ENCODE data around the gene TEAD3. TPM values are rescaled to one million over a fixed set of nuclear protein-coding genes. Genes with fewer than 3 reads are reported as not detected.
A peak's percentile ranks its signal among the peaks of the same experiment; 100 is the strongest.

Gene TEAD3
- total and polyA plus RNA-seq, 4 donors, result 16.7 to 78.0 (median 48.9) TPM

- Histone ChIP-seq H3K9me3 (ENCODE audit: control insufficient read depth, low read length) (no peaks in the 10 kb centered on the region), H3K27me3 (ENCODE audit: control insufficient read depth in 1 of 2, insufficient read depth in 2 of 2, low read length in 1 of 2) (no peaks in the 10 kb centered on the region), H3K4me1 (ENCODE audit: control insufficient read depth in 1 of 2, insufficient read depth in 2 of 2, low read length in 2 of 2) (no peaks in the 10 kb centered on the region), H3K27ac (ENCODE audit: low read depth in 1 of 2, low read length in 2 of 2) (peak overlapping the region; percentile 91 to 92), H3K36me3 (ENCODE audit: control insufficient read depth in 1 of 2, insufficient read depth in 2 of 2, low read length in 1 of 2) (no peaks in the 10 kb centered on the region), H3K4me3 (ENCODE audit: low read length in 2 of 2) (no peak overlapping the region)
- intact Hi-C loops (cut with DNase I), result no loop called here
- 19 to 31% methylated on average over 8 of the region's 8 CpGs for WGBS, 2 donors
- DNase-seq (no peak), ATAC-seq (ENCODE audit: low FRiP score) (no peak)
Measured at GRCh38 chr6:35490821-35491557, 5.9 kb downstream of the TEAD3 start.

- no peaks in the 10 kb centered on the region for H3K9me3 ChIP-seq (ENCODE audit: control insufficient read depth, low read length)
- H3K4me3 ChIP-seq (ENCODE audit: low read length in 2 of 2), result no peak overlapping the region
- peaks cover 0 to 3% of the 10 kb centered on the region in 2 donors for H3K4me1 ChIP-seq (ENCODE audit: control insufficient read depth in 1 of 2, insufficient read depth in 2 of 2, low read length in 2 of 2)
- intact Hi-C loops (cut with DNase I), result no loop called here
- H3K27ac ChIP-seq (ENCODE audit: low read depth in 1 of 2, low read length in 2 of 2), result peak overlapping the region; percentile 91 to 93
- H3K27me3 ChIP-seq (ENCODE audit: control insufficient read depth in 1 of 2, insufficient read depth in 2 of 2, low read length in 1 of 2), result no peaks in the 10 kb centered on the region
- peak; percentile 91 to 97 for DNase-seq
- no peaks in the 10 kb centered on the region for H3K36me3 ChIP-seq (ENCODE audit: control insufficient read depth in 1 of 2, insufficient read depth in 2 of 2, low read length in 1 of 2)
- 3 to 6% methylated on average over 27 to 28 of the region's 28 CpGs for WGBS, 2 donors
- ATAC-seq (ENCODE audit: low FRiP score), result peak; percentile 82
Measured at GRCh38 chr6:35489995-35490791, 6.7 kb downstream of the TEAD3 start.

DNA sequence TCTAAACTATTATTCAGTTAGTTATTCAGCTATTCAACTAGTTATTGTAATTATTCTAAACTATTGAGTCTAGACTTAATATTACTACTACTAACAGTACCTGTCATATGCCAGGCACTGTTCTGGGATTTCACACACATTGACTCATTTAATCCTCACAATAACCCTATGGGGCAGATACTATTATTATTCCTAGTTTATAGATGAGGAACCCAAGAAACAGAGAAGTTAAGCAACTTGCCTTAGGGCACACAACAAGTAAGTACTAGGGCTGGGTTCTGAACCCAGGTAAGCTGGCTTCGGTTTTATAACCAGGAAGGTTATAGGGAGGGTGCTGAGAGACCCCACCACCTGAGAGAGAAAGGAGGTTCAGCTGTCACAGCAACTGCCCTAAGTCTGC is 7.8 kb downstream of the TEAD3 start:
- 85 to 97% methylated on average over 1 of the region's 1 CpG for WGBS, 2 donors
- H3K9me3 ChIP-seq (ENCODE audit: control insufficient read depth, low read length), result no peaks in the 10 kb centered on the region
- DNase-seq (no peak), ATAC-seq (ENCODE audit: low FRiP score) (no peak)
- no peaks in the 10 kb centered on the region for H3K27me3 ChIP-seq (ENCODE audit: control insufficient read depth in 1 of 2, insufficient read depth in 2 of 2, low read length in 1 of 2)
- H3K36me3 ChIP-seq (ENCODE audit: control insufficient read depth in 1 of 2, insufficient read depth in 2 of 2, low read length in 1 of 2), result no peaks in the 10 kb centered on the region
- H3K4me3 ChIP-seq (ENCODE audit: low read length in 2 of 2), result no peak overlapping the region
- H3K4me1 ChIP-seq (ENCODE audit: control insufficient read depth in 1 of 2, insufficient read depth in 2 of 2, low read length in 2 of 2), result peaks cover 0 to 3% of the 10 kb centered on the region in 2 donors
- peak overlapping the region; percentile 61 to 83 for H3K27ac ChIP-seq (ENCODE audit: low read depth in 1 of 2, low read length in 2 of 2)
- intact Hi-C loops (cut with DNase I), result no loop called here

- H3K4me1 ChIP-seq (ENCODE audit: control insufficient read depth in 1 of 2, insufficient read depth in 2 of 2, low read length in 2 of 2), result peaks cover 0 to 3% of the 10 kb centered on the region in 2 donors
- no peak overlapping the region for H3K4me3 ChIP-seq (ENCODE audit: low read length in 2 of 2)
- no peaks in the 10 kb centered on the region for H3K36me3 ChIP-seq (ENCODE audit: control insufficient read depth in 1 of 2, insufficient read depth in 2 of 2, low read length in 1 of 2)
- 53 to 58% methylated on average over 9 of the region's 9 CpGs for WGBS, 2 donors
- ATAC-seq (ENCODE audit: low FRiP score) (no peak), DNase-seq (no peak)
- intact Hi-C loops (cut with DNase I), result no loop called here
- peak overlapping the region; percentile 72 to 83 for H3K27ac ChIP-seq (ENCODE audit: low read depth in 1 of 2, low read length in 2 of 2)
- H3K9me3 ChIP-seq (ENCODE audit: control insufficient read depth, low read length), result no peaks in the 10 kb centered on the region
- H3K27me3 ChIP-seq (ENCODE audit: control insufficient read depth in 1 of 2, insufficient read depth in 2 of 2, low read length in 1 of 2), result no peaks in the 10 kb centered on the region
Measured at GRCh38 chr6:35488517-35488862, 8.4 kb downstream of the TEAD3 start.

- H3K4me1 ChIP-seq (ENCODE audit: control insufficient read depth in 1 of 2, insufficient read depth in 2 of 2, low read length in 2 of 2), result peaks cover 0 to 3% of the 10 kb centered on the region in 2 donors
- ATAC-seq (ENCODE audit: low FRiP score), result no peak
- H3K4me3 ChIP-seq (ENCODE audit: low read length in 2 of 2), result no peak overlapping the region
- no peaks in the 10 kb centered on the region for H3K27me3 ChIP-seq (ENCODE audit: control insufficient read depth in 1 of 2, insufficient read depth in 2 of 2, low read length in 1 of 2)
- H3K9me3 ChIP-seq (ENCODE audit: control insufficient read depth, low read length), result no peaks in the 10 kb centered on the region
- DNase-seq, result no peak
- peak overlapping the region; percentile 72 to 83 for H3K27ac ChIP-seq (ENCODE audit: low read depth in 1 of 2, low read length in 2 of 2)
- 20 to 21% methylated on average over 9 of the region's 9 CpGs for WGBS, 2 donors
- H3K36me3 ChIP-seq (ENCODE audit: control insufficient read depth in 1 of 2, insufficient read depth in 2 of 2, low read length in 1 of 2), result no peaks in the 10 kb centered on the region
- intact Hi-C loops (cut with DNase I), result no loop called here
Measured at GRCh38 chr6:35487658-35488516, 9.0 kb downstream of the TEAD3 start.

GRCh38 chr6:35486005-35486925 is 10.6 kb downstream of the TEAD3 start:
- WGBS, 2 donors, result 60 to 67% methylated on average over 58 to 61 of the region's 61 CpGs
- Histone ChIP-seq H3K27me3 (ENCODE audit: control insufficient read depth in 1 of 2, insufficient read depth in 2 of 2, low read length in 1 of 2) (no peaks in the 10 kb centered on the region), H3K27ac (ENCODE audit: low read depth in 1 of 2, low read length in 2 of 2) (peak overlapping the region; percentile 15 to 46), H3K4me3 (ENCODE audit: low read length in 2 of 2) (no peak overlapping the region), H3K36me3 (ENCODE audit: control insufficient read depth in 1 of 2, insufficient read depth in 2 of 2, low read length in 1 of 2) (no peaks in the 10 kb centered on the region), H3K9me3 (ENCODE audit: control insufficient read depth, low read length) (no peaks in the 10 kb centered on the region), H3K4me1 (ENCODE audit: control insufficient read depth in 1 of 2, insufficient read depth in 2 of 2, low read length in 2 of 2) (peaks cover 0 to 3% of the 10 kb centered on the region in 2 donors)
- ATAC-seq (ENCODE audit: low FRiP score) (peak; percentile 36), DNase-seq (peak; percentile 56 to 85)
- intact Hi-C loops (cut with DNase I), result no loop called here

GRCh38 chr6:35485402-35485877 is 11.4 kb downstream of the TEAD3 start:
- peak; percentile 59 to 83 for DNase-seq
- H3K4me3 ChIP-seq (ENCODE audit: low read length in 2 of 2), result no peak overlapping the region
- WGBS, 2 donors, result 14 to 22% methylated on average over 11 of the region's 11 CpGs
- no peaks in the 10 kb centered on the region for H3K36me3 ChIP-seq (ENCODE audit: control insufficient read depth in 1 of 2, insufficient read depth in 2 of 2, low read length in 1 of 2)
- H3K27ac ChIP-seq (ENCODE audit: low read depth in 1 of 2, low read length in 2 of 2), result peak overlapping the region; percentile 46 to 79
- H3K27me3 ChIP-seq (ENCODE audit: control insufficient read depth in 1 of 2, insufficient read depth in 2 of 2, low read length in 1 of 2), result no peaks in the 10 kb centered on the region
- peaks cover 0 to 3% of the 10 kb centered on the region in 2 donors for H3K4me1 ChIP-seq (ENCODE audit: control insufficient read depth in 1 of 2, insufficient read depth in 2 of 2, low read length in 2 of 2)
- peak; percentile 53 for ATAC-seq (ENCODE audit: low FRiP score)
- intact Hi-C loops (cut with DNase I), result no loop called here
- H3K9me3 ChIP-seq (ENCODE audit: control insufficient read depth, low read length), result no peaks in the 10 kb centered on the region
